ENCODE measurements around the gene CWC22. TPM values are rescaled to one million over a fixed set of nuclear protein-coding genes. Genes with fewer than 3 reads are reported as not detected.
"Not testable (repeated sequence)": the region's sequence is repeated elsewhere in the genome, so short reads cannot be mapped to it uniquely, and the experiment has no call there.

The CWC22 gene
- total RNA-seq, 1 donor from 2014 or later: 22.1 TPM

- intact Hi-C loops (cut with micrococcal nuclease): no loop called here
Measured at GRCh38 chr2:179953359-179953758, 53.7 kb downstream of the CWC22 start.

- intact Hi-C loops (cut with micrococcal nuclease): no loop called here
Measured at GRCh38 chr2:179952658-179953057, 54.4 kb downstream of the CWC22 start.

- intact Hi-C loops (cut with micrococcal nuclease): no loop called here
Measured at GRCh38 chr2:179951680-179952079, 55.4 kb downstream of the CWC22 start.

- intact Hi-C loops (cut with micrococcal nuclease): no loop called here
Measured at GRCh38 chr2:179950391-179950790, 56.7 kb downstream of the CWC22 start.

GRCh38 chr2:179949438-179949837 is 57.7 kb downstream of the CWC22 start:
- intact Hi-C loops (cut with micrococcal nuclease): no loop called here

- intact Hi-C loops (cut with micrococcal nuclease): no loop called here
Measured at GRCh38 chr2:179948058-179948457, 59.0 kb downstream of the CWC22 start.

- intact Hi-C loops (cut with micrococcal nuclease): no loop called here
Measured at GRCh38 chr2:179946810-179947615, 60.1 kb downstream of the CWC22 start.

- intact Hi-C loops (cut with micrococcal nuclease): no loop called here
Measured at GRCh38 chr2:179946346-179946745, 60.8 kb downstream of the CWC22 start.

- intact Hi-C loops (cut with micrococcal nuclease): no loop called here
Measured at GRCh38 chr2:179939259-179939658, 67.8 kb downstream of the CWC22 start.

GRCh38 chr2:179938026-179938425 is 69.1 kb downstream of the CWC22 start:
- intact Hi-C loops (cut with micrococcal nuclease): no loop called here

GRCh38 chr2:179936654-179937053 is 70.4 kb downstream of the CWC22 start:
- intact Hi-C loops (cut with micrococcal nuclease): no loop called here

- intact Hi-C loops (cut with micrococcal nuclease): no loop called here
Measured at GRCh38 chr2:179936141-179936540, 71.0 kb downstream of the CWC22 start.

- intact Hi-C loops (cut with micrococcal nuclease): no loop called here
Measured at GRCh38 chr2:179932786-179933185, 74.3 kb downstream of the CWC22 start.

- intact Hi-C loops (cut with micrococcal nuclease): no loop called here
Measured at GRCh38 chr2:179931502-179931901, 75.6 kb downstream of the CWC22 start.

GRCh38 chr2:179929997-179930396 is 77.1 kb downstream of the CWC22 start:
- intact Hi-C loops (cut with micrococcal nuclease): not testable (repeated sequence)

GRCh38 chr2:179927041-179927440 is 80.1 kb downstream of the CWC22 start:
- intact Hi-C loops (cut with micrococcal nuclease): no loop called here

GRCh38 chr2:179925713-179926112 is 81.4 kb downstream of the CWC22 start:
- intact Hi-C loops (cut with micrococcal nuclease): no loop called here

GRCh38 chr2:179917272-179917671 is 89.8 kb downstream of the CWC22 start:
- intact Hi-C loops (cut with micrococcal nuclease): no loop called here

GRCh38 chr2:179915395-179915992 is 91.6 kb downstream of the CWC22 start:
- intact Hi-C loops (cut with micrococcal nuclease): no loop called here

- intact Hi-C loops (cut with micrococcal nuclease): no loop called here
Measured at GRCh38 chr2:179913809-179914208, 93.3 kb downstream of the CWC22 start.

GRCh38 chr2:179911569-179911968 is 95.5 kb downstream of the CWC22 start:
- intact Hi-C loops (cut with micrococcal nuclease): no loop called here

GRCh38 chr2:179910735-179911113 is 96.4 kb downstream of the CWC22 start:
- intact Hi-C loops (cut with micrococcal nuclease): no loop called here
